Measurements from ENCODE around the gene LRCH4. TPM values are rescaled to one million over a fixed set of nuclear protein-coding genes. Genes with fewer than 3 reads are reported as not detected.

The LRCH4 gene
- total and polyA plus RNA-seq, 9 of the 15 experiments (the other 6 are each of a cell fraction or from before 2014, with no cell fraction given) = 0.06 to 63.3 (median 15.0) TPM

DNA sequence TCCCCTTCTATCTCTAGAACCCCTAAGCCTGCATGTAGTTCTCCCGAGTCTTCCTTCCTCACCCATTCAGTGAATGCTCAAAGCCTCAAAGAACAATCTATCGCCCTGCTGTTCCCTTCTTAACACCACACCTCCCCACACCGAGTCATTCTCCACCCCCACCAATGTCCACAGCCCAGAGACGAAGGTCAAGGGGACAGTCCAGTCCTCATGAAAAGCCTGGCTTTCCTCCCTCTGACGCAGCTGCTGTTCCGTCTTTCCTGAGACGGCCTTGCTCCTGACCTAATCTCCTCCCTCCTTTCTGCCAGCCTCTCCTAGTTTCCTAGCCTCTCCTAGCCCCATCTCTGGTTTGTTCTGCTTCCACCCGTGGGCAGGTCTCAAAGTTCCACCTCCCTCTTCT lies 35.6 kb upstream of the LRCH4 start:
- BruUV-seq (replicated peaks) = no TSS peak
- ATAC-seq (no peak; the same call in 2 of the 3 replicates), DNase-seq (ENCODE audit: extremely low read depth in 1 of 4, low spot score in 3 of 4) (no peak), FAIRE-seq (no peak)
- POLR2A ChIA-PET = interaction anchor here (0.6 to 7.0 kb wide), 2 partner anchors 7 to 178 kb away, joined by 3 to 54 read pairs; partner anchors contain the start of gene MOSPD3
- Histone ChIP-seq H3K4me3 (no peak overlapping the region), H3K9me3 (replicated peaks; ENCODE audit: control insufficient read depth, insufficient read depth, low read depth, low read length) (no peaks in the 10 kb centered on the region), H3K79me2 (ENCODE audit: control insufficient read depth, insufficient read depth, low read length) (peaks cover 6% of the 10 kb centered on the region; the same call in 2 of the 3 replicates), H3K9me1 (ENCODE audit: control insufficient read depth, insufficient read depth, low read length) (no peaks in the 10 kb centered on the region), H3K4me1 (replicated peaks in 1 of 2; ENCODE audit: control insufficient read depth in 2 of 2, insufficient read depth in 2 of 2, low read length in 2 of 2) (peaks cover 10 to 24% of the 10 kb centered on the region in 2 experiments; a peak in 4 of 5 replicates), H3K4me2 (ENCODE audit: insufficient read depth, low read length) (no peak overlapping the region), H3K36me3 (ENCODE audit: control insufficient read depth, insufficient read depth, low read length) (peaks cover 35% of the 10 kb centered on the region), H3K27me3 (ENCODE audit: control insufficient read depth in 2 of 2, insufficient read depth in 2 of 2, low read length in 2 of 2) (no peaks in the 10 kb centered on the region), H2AFZ (ENCODE audit: low read depth, low read length) (no peak overlapping the region), H3K9ac (ENCODE audit: insufficient read depth in 1 of 2, low read depth in 2 of 2, low read length in 2 of 2) (peak overlapping the region in 1 of 2 experiments; percentile 2; a peak in 1 of 4 replicates), H3K27ac (ENCODE audit: extremely low read depth, low read depth, low read length) (no peak overlapping the region; the same call in 2 of the 3 replicates), H4K20me1 (replicated peaks; ENCODE audit: control insufficient read depth, insufficient read depth, low read length) (no peaks in the 10 kb centered on the region)
- in situ Hi-C loops (cut with MboI) (no loop called here), intact Hi-C loops (cut with micrococcal nuclease) (no loop called here)
- TF ChIP-seq SUPT5H (IDR thresholded peaks at IDR 0.05) = peak; percentile 36; the same call in 1 of the 2 replicates
- TF ChIP-seq, protein P1, sequence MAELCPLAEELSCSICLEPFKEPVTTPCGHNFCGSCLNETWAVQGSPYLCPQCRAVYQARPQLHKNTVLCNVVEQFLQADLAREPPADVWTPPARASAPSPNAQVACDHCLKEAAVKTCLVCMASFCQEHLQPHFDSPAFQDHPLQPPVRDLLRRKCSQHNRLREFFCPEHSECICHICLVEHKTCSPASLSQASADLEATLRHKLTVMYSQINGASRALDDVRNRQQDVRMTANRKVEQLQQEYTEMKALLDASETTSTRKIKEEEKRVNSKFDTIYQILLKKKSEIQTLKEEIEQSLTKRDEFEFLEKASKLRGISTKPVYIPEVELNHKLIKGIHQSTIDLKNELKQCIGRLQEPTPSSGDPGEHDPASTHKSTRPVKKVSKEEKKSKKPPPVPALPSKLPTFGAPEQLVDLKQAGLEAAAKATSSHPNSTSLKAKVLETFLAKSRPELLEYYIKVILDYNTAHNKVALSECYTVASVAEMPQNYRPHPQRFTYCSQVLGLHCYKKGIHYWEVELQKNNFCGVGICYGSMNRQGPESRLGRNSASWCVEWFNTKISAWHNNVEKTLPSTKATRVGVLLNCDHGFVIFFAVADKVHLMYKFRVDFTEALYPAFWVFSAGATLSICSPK (IDR thresholded peaks at IDR 0.05; ENCODE audit: borderline replicate concordance) = no peak
- TF ChIP-seq, protein P2, sequence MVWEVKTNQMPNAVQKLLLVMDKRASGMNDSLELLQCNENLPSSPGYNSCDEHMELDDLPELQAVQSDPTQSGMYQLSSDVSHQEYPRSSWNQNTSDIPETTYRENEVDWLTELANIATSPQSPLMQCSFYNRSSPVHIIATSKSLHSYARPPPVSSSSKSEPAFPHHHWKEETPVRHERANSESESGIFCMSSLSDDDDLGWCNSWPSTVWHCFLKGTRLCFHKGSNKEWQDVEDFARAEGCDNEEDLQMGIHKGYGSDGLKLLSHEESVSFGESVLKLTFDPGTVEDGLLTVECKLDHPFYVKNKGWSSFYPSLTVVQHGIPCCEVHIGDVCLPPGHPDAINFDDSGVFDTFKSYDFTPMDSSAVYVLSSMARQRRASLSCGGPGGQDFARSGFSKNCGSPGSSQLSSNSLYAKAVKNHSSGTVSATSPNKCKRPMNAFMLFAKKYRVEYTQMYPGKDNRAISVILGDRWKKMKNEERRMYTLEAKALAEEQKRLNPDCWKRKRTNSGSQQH (CRISPR knock-in tag; IDR thresholded peaks at IDR 0.05) = 0 out of 2 replicates have a peak, but pooled peaks have one; percentile 36
- no peak for TF ChIP-seq ZNF766 (CRISPR knock-in tag; conservative IDR thresholded peaks at IDR 0.05)
- CTCF ChIA-PET (ENCODE audit: low intra/inter-chr PET ratio) = no interaction called here
- WGBS (ENCODE audit: insufficient coverage, low coverage, missing lambda C conversion rate) = 69% methylated on average over 8 of the region's 8 CpGs

Data from K562 (cell line).